Type B pancreatic cell (in vitro differentiated cells): ENCODE data around the gene RNF11. TPM values are rescaled to one million over a fixed set of nuclear protein-coding genes. Genes with fewer than 3 reads are reported as not detected.

Experiments
- DNase-seq: peaks from one replicate; pipeline ENCODE4 v3.0.0; 2021; ENCODE audit warnings: mixed read lengths; ENCODE audit not compliant: unreplicated experiment; ENCODE audit errors: extremely low spot score
- H3K27ac Mint-ChIP-seq: 2 replicates; pipeline ENCODE4 v1.8.0; 2021; ENCODE audit warnings: mild to moderate bottlenecking, mixed read lengths
- H3K27me3 Mint-ChIP-seq: 2 replicates; pipeline ENCODE4 v1.8.0; 2021; ENCODE audit warnings: mixed read lengths
- H3K36me3 Mint-ChIP-seq: 2 replicates; pipeline ENCODE4 v1.8.0; 2021; ENCODE audit warnings: mixed read lengths
- H3K4me1 Mint-ChIP-seq: one replicate; pipeline ENCODE4 v1.8.0; 2021; ENCODE audit warnings: mixed read lengths; ENCODE audit not compliant: unreplicated experiment
- H3K4me3 Mint-ChIP-seq: 2 replicates; pipeline ENCODE4 v1.8.0; 2021; ENCODE audit warnings: mild to moderate bottlenecking, mixed read lengths
- H3K9me3 Mint-ChIP-seq: 2 replicates; pipeline ENCODE4 v1.8.0; 2021; ENCODE audit warnings: mixed read lengths
- total RNA-seq: library from RNA; stranded (reverse); gene quantifications from 2 replicates; pipeline ENCODE4 v1.2.1, GENCODE V29; 2021; ENCODE audit warnings: low replicate concordance
- TF ChIP-seq, protein P1 (sequence below): fragments of 200-600 bp; sonication (generic); conservative IDR thresholded peaks from 2 replicates; pipeline ENCODE4 v1.5.0; 2021; ENCODE audit warnings: antibody characterized with exemption, mild to moderate bottlenecking

The RNF11 gene
- total RNA-seq, 1 donor from 2014 or later = 61.8 TPM

DNA sequence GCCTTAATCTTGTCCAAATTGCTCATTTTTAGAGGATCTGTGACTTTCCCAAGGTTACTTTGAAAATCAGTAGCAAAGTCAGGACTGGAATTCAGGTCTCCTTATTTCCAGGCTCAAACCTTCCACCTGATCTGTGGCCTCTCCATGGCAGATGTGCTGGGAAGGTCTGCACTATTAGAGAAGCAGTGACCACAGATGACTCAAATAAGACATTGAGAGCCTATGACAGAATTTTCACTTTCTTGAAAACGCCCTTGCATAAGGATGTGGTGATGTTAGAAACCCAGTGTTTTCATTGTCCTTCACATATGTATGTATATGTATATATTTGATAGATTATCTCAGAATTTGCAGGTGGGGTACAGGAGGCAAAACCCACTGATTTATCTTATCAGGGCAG is 49.0 kb downstream of the RNF11 start:
- no peak overlapping the region for H3K27ac Mint-ChIP-seq
- H3K4me1 Mint-ChIP-seq = peaks cover 14% of the 10 kb centered on the region
- H3K36me3 Mint-ChIP-seq = peaks cover 5% of the 10 kb centered on the region
- no peaks in the 10 kb centered on the region for H3K9me3 Mint-ChIP-seq
- no peak for DNase-seq
- H3K27me3 Mint-ChIP-seq = no peaks in the 10 kb centered on the region
- TF ChIP-seq, protein P1, sequence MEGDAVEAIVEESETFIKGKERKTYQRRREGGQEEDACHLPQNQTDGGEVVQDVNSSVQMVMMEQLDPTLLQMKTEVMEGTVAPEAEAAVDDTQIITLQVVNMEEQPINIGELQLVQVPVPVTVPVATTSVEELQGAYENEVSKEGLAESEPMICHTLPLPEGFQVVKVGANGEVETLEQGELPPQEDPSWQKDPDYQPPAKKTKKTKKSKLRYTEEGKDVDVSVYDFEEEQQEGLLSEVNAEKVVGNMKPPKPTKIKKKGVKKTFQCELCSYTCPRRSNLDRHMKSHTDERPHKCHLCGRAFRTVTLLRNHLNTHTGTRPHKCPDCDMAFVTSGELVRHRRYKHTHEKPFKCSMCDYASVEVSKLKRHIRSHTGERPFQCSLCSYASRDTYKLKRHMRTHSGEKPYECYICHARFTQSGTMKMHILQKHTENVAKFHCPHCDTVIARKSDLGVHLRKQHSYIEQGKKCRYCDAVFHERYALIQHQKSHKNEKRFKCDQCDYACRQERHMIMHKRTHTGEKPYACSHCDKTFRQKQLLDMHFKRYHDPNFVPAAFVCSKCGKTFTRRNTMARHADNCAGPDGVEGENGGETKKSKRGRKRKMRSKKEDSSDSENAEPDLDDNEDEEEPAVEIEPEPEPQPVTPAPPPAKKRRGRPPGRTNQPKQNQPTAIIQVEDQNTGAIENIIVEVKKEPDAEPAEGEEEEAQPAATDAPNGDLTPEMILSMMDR = no peak
- H3K4me3 Mint-ChIP-seq = no peak overlapping the region

DNA sequence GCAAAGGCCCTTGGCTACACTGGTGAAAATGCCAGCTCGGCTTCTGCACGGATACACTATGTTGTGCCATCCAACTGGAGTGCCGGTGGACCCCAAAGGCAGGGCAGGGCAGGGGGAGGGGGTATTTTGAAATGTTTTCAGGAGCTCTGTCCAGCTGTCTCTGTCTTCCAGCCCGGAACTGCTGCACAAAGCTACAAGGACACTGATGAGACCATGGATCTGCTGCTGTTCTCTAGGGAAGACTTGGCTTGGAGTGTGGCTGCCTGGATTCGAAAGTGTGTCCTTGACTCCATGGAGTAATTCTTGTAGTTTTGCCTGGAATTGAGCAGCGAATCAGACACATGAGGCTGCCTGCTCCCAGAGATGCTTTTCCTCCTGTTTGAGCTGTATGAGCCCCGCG is 51.9 kb downstream of the RNF11 start:
- no peak overlapping the region for H3K27ac Mint-ChIP-seq
- no peaks in the 10 kb centered on the region for H3K36me3 Mint-ChIP-seq
- no peaks in the 10 kb centered on the region for H3K9me3 Mint-ChIP-seq
- H3K27me3 Mint-ChIP-seq = no peaks in the 10 kb centered on the region
- DNase-seq = no peak
- H3K4me3 Mint-ChIP-seq = no peak overlapping the region
- TF ChIP-seq, protein P1 = no peak
- H3K4me1 Mint-ChIP-seq = peaks cover 14% of the 10 kb centered on the region

DNA sequence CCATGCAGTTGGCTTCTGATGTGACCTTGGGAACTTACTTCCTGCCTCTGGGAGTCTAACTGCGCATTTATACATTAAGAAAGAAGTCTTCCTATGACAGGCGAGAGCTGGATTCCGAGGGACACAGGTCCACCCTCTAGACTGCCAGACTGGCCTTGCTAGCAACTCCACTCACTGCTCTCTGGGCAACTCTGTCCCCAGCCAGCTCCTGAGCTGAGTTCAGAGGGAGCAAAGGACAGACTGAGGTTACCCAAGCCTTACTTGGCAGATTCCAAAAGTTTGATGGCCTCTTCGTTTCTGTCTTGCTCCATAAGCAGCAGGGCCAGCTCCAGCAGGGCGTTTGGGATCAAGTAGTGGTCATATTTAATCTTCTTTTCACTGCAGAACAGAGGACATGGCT is 52.5 kb downstream of the RNF11 start:
- H3K36me3 Mint-ChIP-seq = no peaks in the 10 kb centered on the region
- no peak overlapping the region for H3K27ac Mint-ChIP-seq
- DNase-seq = no peak
- TF ChIP-seq, protein P1 = no peak
- H3K27me3 Mint-ChIP-seq = no peaks in the 10 kb centered on the region
- no peaks in the 10 kb centered on the region for H3K9me3 Mint-ChIP-seq
- H3K4me1 Mint-ChIP-seq = peaks cover 14% of the 10 kb centered on the region
- no peak overlapping the region for H3K4me3 Mint-ChIP-seq

DNA sequence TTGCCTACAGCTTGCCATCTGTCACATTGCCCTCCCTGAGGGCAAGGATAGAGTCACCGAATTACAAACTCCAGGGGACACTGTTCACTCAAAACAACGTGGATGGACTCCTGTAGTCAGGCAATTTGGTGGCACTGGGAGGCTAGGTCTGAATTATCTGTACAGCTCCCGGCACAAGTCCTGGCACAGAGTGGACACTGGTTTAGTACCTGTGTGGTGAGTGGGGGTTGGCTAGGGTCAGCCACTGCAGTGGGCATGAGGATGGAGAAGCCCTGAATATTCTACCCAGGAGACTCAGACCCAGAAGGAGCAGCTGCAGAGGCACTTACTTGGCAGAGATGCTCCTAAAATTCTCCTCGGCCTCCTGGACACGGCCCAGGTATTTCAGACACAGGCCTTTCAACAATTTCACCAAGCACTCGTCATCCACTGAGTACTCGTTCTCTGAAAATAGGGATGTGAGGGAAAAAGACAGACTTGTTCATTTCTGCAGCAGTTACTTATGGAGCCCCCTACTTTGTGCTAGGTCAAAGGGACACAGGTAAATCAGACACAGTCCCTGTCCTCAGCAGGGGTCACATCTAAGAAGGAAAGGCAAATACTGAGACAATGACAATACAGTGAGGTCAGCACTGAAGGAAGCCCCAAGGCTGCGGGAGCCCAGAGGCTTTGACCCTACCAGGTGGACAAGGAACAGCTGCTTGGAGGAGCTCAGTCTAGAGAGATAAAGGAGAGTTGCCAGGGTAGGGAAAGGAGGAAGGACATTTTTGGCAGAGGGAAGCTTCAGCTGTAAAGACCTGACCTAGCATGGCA is 53.8 kb downstream of the RNF11 start:
- no peaks in the 10 kb centered on the region for H3K27me3 Mint-ChIP-seq
- no peaks in the 10 kb centered on the region for H3K9me3 Mint-ChIP-seq
- no peaks in the 10 kb centered on the region for H3K36me3 Mint-ChIP-seq
- no peak overlapping the region for H3K27ac Mint-ChIP-seq
- H3K4me1 Mint-ChIP-seq = peaks cover 3% of the 10 kb centered on the region
- TF ChIP-seq, protein P1 = no peak
- H3K4me3 Mint-ChIP-seq = no peak overlapping the region
- DNase-seq = no peak

DNA sequence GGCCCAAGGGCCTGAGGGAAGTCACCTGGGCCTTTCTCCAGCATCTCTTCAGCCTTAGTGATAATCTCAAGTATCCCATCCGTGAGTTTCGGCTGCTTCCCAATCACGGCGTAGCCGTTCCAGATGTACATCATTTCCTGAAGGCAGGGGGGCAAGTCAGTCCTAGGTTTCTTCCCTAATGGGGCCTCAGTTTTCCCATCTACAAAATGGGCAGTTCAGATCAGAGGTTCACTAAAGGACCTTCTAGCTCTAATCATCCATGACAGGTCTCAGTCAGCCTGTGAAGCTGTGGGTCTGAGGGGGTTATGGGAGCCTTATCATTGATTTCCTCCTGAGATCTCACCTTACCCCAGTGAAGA is 54.4 kb downstream of the RNF11 start:
- DNase-seq = no peak
- TF ChIP-seq, protein P1 = no peak
- Mint-ChIP-seq H3K27me3 (no peaks in the 10 kb centered on the region), H3K27ac (no peak overlapping the region), H3K36me3 (no peaks in the 10 kb centered on the region), H3K4me3 (no peak overlapping the region), H3K4me1 (no peaks in the 10 kb centered on the region), H3K9me3 (no peaks in the 10 kb centered on the region)
